LNCAP (cell line): ENCODE measurements around the gene TMEM74B.

Experiments used
- CTCF ChIP-seq: fragments of 450-650 bp; IDR thresholded peaks from 2 replicates; pipeline ENCODE4 v1.5.1; 2017; ENCODE audit warnings: mild to moderate bottlenecking

Gene TMEM74B

GRCh38 chr20:1169224-1169623 is 15.6 kb downstream of the TMEM74B start:
- TF ChIP-seq CTCF: no peak

DNA sequence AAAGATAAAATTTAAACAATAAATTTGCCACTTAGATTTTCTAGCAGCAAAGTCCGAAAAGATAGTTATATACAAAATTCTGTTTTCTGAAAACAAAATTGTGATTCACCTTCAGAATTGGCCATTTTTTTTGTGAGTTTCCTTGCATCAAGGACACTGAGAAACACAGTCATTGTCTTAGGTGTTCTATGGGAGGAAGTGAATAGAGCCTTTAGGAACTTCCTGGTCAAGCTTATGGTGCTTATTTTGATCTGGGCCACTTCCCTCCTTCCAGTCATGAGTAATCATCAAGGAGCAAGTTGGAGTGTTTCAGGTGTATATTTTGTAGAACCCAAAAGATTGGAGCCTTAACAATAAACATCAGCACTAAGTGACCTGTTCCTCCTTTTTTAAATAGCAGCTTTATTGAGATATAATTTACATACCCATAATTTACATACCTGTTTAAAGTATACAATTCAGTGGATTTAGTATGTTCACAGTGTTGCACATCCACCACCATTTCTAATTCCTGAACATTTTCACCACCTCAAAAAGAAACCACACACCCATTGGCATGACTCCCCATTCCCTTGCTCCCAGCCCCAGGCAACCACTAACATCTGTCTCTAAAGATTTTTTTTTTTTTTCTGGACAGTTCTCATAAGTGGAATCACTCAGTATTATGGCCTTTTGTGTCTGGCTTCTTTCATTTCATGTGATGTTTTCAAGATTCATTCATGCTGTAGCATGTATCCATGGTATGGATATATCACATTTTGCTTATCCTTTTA is 17.6 kb downstream of the TMEM74B start:
- TF ChIP-seq CTCF: no peak

DNA sequence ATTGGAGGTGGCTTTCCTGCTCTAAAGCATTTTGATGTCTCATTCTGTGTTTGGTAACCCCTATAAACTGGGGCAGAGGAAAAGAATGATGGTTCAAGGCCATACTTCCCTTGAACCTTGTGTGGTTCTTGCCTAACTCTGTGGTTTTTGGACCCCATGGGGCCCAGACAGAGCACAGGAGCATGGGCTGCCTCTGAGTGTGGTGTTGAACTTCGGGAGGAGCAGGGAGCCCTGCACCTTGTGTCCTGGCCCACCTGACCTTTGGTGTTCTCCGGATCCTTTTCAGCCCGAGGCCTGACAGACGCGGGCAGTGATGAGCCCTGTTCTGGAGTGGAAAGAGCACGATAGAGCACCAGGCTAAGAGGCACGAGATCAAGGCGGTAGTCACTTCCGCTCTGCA is 18.8 kb downstream of the TMEM74B start:
- no peak for TF ChIP-seq CTCF

DNA sequence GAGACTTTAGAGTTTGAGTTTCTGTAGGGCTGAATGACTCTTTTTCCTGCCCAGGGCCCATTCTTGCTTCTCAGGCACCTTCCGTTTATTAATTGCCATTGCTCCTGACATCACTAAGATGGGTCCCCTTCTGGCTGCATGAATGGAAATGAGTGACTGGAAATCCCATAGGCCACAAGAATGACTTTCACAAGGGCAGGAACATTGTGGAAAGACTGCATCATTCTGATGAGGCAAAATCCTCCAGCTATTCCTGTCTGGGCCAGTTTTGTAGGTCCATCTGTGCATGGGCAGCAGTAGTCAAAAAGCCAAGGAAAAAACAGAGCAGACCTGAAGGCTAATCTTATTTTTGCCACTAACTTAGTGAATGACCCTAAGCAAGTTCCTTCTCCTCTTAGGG is 19.3 kb downstream of the TMEM74B start:
- TF ChIP-seq CTCF: no peak

DNA sequence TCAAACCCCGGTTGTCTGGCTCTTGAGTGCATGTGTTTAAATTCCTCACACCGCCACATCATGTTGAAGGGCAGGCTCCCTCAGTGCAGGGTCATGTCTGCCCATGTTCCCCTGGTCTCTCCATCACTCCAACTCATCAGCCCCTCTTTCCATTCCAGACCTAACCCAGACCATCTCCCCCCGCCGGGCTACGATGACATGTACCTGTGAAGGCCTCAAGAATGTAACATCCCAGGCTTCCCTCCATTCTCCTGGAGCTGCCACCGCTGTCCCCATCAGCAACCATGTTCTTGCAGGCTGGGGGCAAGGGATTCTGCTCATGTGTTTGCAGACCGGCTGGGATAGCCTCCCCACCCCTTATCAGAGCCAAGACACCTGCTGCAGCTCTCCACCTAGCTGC is 19.9 kb downstream of the TMEM74B start:
- TF ChIP-seq CTCF: no peak

DNA sequence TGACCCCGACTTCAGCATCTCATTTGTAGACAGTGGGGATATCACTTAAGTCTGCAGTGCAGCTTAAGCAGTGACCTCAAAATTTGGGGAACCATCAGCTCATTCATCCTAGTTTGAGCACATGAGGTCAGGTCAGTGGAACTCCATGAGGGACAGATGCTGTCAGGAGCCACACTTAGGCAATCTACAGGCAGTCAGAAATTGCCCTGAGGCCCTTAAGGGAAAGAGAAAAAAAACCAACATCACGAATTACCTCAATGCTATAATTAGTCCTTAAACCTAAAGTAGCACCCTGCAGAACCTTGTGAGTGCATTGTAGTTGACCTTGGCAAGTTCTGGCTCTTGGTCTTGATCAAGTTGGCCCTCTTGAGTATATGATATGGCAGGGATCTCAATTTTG is 21.1 kb downstream of the TMEM74B start:
- TF ChIP-seq CTCF: no peak

DNA sequence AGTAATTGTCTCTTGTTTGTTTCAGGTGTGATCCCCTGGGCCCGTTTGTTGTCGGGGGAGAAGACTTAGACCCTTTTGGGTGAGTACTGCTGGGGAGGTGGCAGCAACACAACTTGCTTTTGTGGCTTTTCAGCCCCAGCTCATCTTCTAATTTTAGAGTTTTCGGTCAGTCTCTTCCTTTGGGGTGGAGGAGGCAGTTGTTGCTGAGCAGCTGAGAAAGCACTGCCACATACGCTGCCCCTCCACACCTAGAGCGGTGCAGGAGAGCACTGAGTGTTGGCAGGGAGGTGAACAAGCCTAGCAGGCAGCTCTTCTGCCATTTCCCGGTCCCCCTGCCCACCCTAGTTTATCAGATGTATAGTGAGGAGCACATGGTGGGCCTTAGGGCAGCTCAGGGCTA is 21.7 kb downstream of the TMEM74B start:
- TF ChIP-seq CTCF: no peak

- TF ChIP-seq CTCF: no peak
Observed at GRCh38 chr20:1160991-1161390, 23.8 kb downstream of the TMEM74B start.
